Adrenal gland (tissue), 12 donors: ENCODE results near the gene FAM209B. TPM values are rescaled to one million over a fixed set of nuclear protein-coding genes. Genes with fewer than 3 reads are reported as not detected.

Experiments
- DNase-seq, 7 donors: peaks; one replicate each; pipeline ENCODE4 v3.0.0-alpha.2; 2019 to 2020
- H3K27ac ChIP-seq, 5 donors: fragments of 200-600 bp; sonication (generic) in 4 of 5; 1 replicate in 3 of 5; 2 replicates in 2 of 5; pipeline versions ENCODE4 v1.5.1 to v1.8.0; 2016 to 2020; ENCODE audit warnings: mild to moderate bottlenecking in 1 of 5
- H3K27me3 ChIP-seq: fragments of 200-600 bp; 2 replicates; pipeline ENCODE4 v1.8.0; 2021
- H3K36me3 ChIP-seq, 2 donors: fragments of 200-600 bp; replicated peaks in 1 of 2; 1 replicate in 1 of 2; 2 replicates in 1 of 2; pipeline versions ENCODE4 v1.5.1 to v1.8.0; 2018 to 2022
- H3K4me1 ChIP-seq, 2 donors: fragments of 200-600 bp; replicated peaks in 1 of 2; 1 replicate in 1 of 2; 2 replicates in 1 of 2; pipeline versions ENCODE4 v1.5.1 to v1.8.0; 2018 to 2021
- H3K4me3 ChIP-seq, 4 donors: fragments of 200-600 bp; sonication (generic) in 3 of 4; one replicate each; pipeline ENCODE4 v1.5.1; 2016 to 2018
- H3K9me3 ChIP-seq, 3 donors: fragments of 200-600 bp; sonication (generic) in 1 of 3; replicated peaks in 1 of 3; 1 replicate in 2 of 3; 2 replicates in 1 of 3; pipeline versions ENCODE4 v1.5.1 to v1.8.0; 2016 to 2021
- POLR2A ChIP-seq, 2 donors: fragments of 450-650 bp; IDR thresholded peaks; one replicate each; pipeline ENCODE4 v1.6.1; 2017; ENCODE audit warnings: antibody characterized with exemption in 2 of 2, mild to moderate bottlenecking in 2 of 2, moderate library complexity in 1 of 2
- WGBS, 4 donors: extraction: QIAGEN DNeasy Blood & Tissue Kit in 2 of 4; methylation state at CpG; one replicate each; pipeline versions ENCODE4 v1.1.5 to v1.1.7; 2013 to 2017; 5-methylcytosine and 5-hydroxymethylcytosine counted together
- intact Hi-C, 2 donors: fragments of 100-400 bp; cut with DNase I; formaldehyde crosslinking; loops; one replicate each; pipeline versions ENCODE4 v1.14.1 to v1.15.0; 2022 to 2023
- polyA plus RNA-seq, 3 donors: library from polyadenylated mRNA; stranded (reverse); fragments of 200-250 nt in 2 of 3; fragments of 350-450 nt in 1 of 3; fragmentation: Illumina TruSeq in 1 of 3; extraction: RNeasy Lipid Tissue Mini Kit (QIAGEN cat#74804) in 1 of 3; gene quantifications; one replicate each; pipeline ENCODE4 v1.2.3, GENCODE V29; 2013 to 2014
- total RNA-seq, 9 donors: library from RNA; depleted of rRNA in 4 of 9; stranded (reverse); fragments of >200 nt in 4 of 9; fragments of 120-200 nt in 1 of 9; fragmentation: NEBNext Ultra II Directional in 1 of 9; extraction: Animal tissue kit (Norgen Biotek cat#: 25700) in 1 of 9; gene quantifications; one replicate each; pipeline versions ENCODE4 v1.1.0 to v1.2.4, GENCODE V29; 2013 to 2023
- TF ChIP-seq, protein P1 (sequence below), 6 experiments: fragments of 450-650 bp in 4 of 6; fragments of 200-600 bp in 2 of 6; sonication (generic) in 1 of 6; IDR thresholded peaks; 1 replicate in 5 of 6; 2 replicates in 1 of 6; pipeline versions ENCODE4 v1.5.1 to v1.8.0; 2016 to 2021; ENCODE audit warnings: antibody characterized with exemption in 6 of 6, mild to moderate bottlenecking in 2 of 6, moderate library complexity in 1 of 6
- donor health status: healthy with polysubstance abuse.
- donor health status: Bipolar disorder and iron deficiency.
- donor health status: DM: yes; HTN: yes; CAD: no.
- donor health status: DM: no; HTN: no; CAD: no.
- donor health status: DM: no; HTN: no; CAD: no.
- donor health status: DM: yes; HTN: yes; CAD: no.

Gene FAM209B
- total and polyA plus RNA-seq, 12 donors, result 0.17 to 0.80 (median 0.48) TPM; not detected in 8

DNA sequence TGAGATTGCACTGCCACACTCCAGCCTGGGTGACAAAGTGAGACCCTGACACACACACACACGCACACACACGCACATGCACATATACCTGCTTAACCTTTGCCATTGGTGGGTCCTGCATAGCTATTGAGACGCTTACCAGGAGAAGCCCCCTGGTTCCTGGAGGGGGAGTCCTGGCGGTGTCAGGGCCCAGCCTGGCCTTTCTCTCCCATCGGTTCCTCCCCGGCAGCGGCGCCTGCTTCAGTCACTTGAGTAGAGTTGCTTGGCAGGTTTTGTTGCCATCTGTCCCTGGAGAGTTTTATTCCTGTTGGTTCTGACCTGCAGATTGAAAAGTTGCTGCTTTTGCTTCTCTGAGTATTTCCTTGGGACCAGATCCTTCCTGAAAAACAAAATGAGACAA, 29.1 kb upstream of the FAM209B start:
- 95 to 100% (median 97%) methylated on average over 3 to 8 of the region's 8 CpGs for WGBS, 4 donors
- no peak for TF ChIP-seq POLR2A (IDR thresholded peaks at IDR 0.05)
- TF ChIP-seq, protein P1, sequence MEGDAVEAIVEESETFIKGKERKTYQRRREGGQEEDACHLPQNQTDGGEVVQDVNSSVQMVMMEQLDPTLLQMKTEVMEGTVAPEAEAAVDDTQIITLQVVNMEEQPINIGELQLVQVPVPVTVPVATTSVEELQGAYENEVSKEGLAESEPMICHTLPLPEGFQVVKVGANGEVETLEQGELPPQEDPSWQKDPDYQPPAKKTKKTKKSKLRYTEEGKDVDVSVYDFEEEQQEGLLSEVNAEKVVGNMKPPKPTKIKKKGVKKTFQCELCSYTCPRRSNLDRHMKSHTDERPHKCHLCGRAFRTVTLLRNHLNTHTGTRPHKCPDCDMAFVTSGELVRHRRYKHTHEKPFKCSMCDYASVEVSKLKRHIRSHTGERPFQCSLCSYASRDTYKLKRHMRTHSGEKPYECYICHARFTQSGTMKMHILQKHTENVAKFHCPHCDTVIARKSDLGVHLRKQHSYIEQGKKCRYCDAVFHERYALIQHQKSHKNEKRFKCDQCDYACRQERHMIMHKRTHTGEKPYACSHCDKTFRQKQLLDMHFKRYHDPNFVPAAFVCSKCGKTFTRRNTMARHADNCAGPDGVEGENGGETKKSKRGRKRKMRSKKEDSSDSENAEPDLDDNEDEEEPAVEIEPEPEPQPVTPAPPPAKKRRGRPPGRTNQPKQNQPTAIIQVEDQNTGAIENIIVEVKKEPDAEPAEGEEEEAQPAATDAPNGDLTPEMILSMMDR (IDR thresholded peaks at IDR 0.05), result no peak
- no peak overlapping the region for H3K27ac ChIP-seq
- no peaks in the 10 kb centered on the region for H3K9me3 ChIP-seq
- no peaks in the 10 kb centered on the region for H3K27me3 ChIP-seq
- intact Hi-C loops, result no loop called here
- H3K4me1 ChIP-seq, result no peaks in the 10 kb centered on the region
- no peaks in the 10 kb centered on the region for H3K36me3 ChIP-seq
- no peak for DNase-seq
- H3K4me3 ChIP-seq, result no peak overlapping the region

DNA sequence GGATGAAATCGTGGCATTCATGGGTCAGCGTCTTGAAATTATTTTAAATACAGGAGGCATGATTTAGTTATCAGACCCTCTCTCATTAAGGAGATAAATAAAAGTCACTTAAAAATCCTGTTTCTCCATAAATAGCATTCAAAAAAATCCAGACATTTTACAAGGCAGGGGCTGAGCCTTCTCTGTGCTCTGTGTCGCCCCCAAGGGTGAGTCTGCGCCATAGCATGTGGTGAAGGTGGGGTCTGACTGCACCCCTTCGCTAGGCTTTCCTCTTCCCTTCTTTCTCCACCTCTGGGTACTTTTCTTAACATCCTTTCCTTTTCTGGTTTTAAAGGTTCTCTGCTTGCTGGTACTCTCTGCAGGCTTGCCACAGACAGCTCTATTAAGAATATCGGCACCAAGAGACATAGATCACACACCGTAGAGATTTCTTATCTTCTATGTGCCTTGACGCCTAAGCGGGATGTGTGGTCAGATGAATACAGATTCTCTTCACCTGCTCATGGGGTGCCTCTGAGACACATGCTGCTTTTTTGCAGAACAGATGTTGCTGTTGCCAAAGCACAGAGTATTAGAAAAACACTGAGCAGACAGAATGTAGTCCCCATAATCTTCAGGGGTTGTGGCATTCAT, 28.6 kb upstream of the FAM209B start:
- H3K27me3 ChIP-seq, result no peaks in the 10 kb centered on the region
- WGBS, 4 donors, result 83 to 90% (median 88%) methylated on average over 9 of the region's 9 CpGs
- intact Hi-C loops, result no loop called here
- no peaks in the 10 kb centered on the region for H3K36me3 ChIP-seq
- TF ChIP-seq, protein P1 (IDR thresholded peaks at IDR 0.05), result peak in 1 of 6 experiments; percentile 4
- TF ChIP-seq POLR2A (IDR thresholded peaks at IDR 0.05), result no peak
- no peaks in the 10 kb centered on the region for H3K9me3 ChIP-seq
- no peak overlapping the region for H3K4me3 ChIP-seq
- no peak overlapping the region for H3K27ac ChIP-seq
- no peak for DNase-seq
- H3K4me1 ChIP-seq, result no peaks in the 10 kb centered on the region

DNA sequence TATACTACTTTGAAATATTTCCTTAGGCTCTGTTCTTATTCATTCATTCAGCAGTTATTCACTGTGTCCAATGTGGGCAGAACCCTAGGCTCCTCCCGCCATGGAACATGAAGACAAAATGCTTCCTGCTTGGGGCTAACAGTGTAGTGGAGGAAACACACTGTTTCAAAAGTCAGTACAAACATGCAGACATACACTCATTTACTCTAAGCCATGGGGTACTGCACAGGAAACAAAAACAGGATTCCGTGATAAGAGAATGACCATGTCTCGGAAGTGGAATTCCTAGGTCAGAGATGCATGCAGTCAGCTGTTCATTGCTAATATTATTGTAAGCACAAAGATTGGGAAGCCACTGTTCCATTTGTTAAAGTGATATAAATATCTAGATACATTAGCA, 26.9 kb upstream of the FAM209B start:
- no peak overlapping the region for H3K4me3 ChIP-seq
- 47 to 60% (median 49%) methylated on average over 3 of the region's 3 CpGs for WGBS, 4 donors
- no peaks in the 10 kb centered on the region for H3K36me3 ChIP-seq
- intact Hi-C loops, result no loop called here
- no peak for DNase-seq
- no peaks in the 10 kb centered on the region for H3K27me3 ChIP-seq
- H3K9me3 ChIP-seq, result no peaks in the 10 kb centered on the region
- H3K27ac ChIP-seq, result no peak overlapping the region
- no peaks in the 10 kb centered on the region for H3K4me1 ChIP-seq
- TF ChIP-seq, protein P1 (IDR thresholded peaks at IDR 0.05), result no peak

DNA sequence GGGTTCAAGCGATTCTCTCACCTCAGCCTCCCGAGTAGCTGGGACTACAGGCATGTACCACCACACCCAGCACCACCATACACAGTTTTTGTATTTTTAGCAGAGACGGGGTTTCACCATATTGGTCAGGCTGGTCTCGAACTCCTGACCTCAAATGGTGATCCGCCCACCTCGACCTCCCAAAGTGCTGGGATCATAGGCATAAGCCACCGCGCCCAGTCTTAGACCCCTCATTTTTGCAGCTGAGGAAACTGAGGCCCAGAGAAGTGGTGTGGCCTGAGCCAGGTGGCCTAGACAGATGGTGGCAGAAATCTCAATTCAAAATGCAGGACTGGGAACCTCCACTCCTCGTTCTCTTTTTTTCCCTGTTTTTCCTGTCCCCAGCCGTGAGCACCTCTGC, 21.1 kb upstream of the FAM209B start:
- no peak for TF ChIP-seq POLR2A (IDR thresholded peaks at IDR 0.05)
- TF ChIP-seq, protein P1 (IDR thresholded peaks at IDR 0.05), result no peak
- H3K27me3 ChIP-seq, result no peaks in the 10 kb centered on the region
- no peaks in the 10 kb centered on the region for H3K9me3 ChIP-seq
- H3K36me3 ChIP-seq, result peaks cover 0 to 10% of the 10 kb centered on the region in 2 donors
- intact Hi-C loops, result no loop called here
- DNase-seq, result no peak
- no peaks in the 10 kb centered on the region for H3K4me1 ChIP-seq
- WGBS, 4 donors, result 93 to 97% (median 94%) methylated on average over 9 to 10 of the region's 10 CpGs
- H3K27ac ChIP-seq, result no peak overlapping the region
- no peak overlapping the region for H3K4me3 ChIP-seq
